RWPE1 (cell line): Measurements from ENCODE around the gene TENT4B.
"Not testable (repeated sequence)": the region's sequence is repeated elsewhere in the genome, so short reads cannot be mapped to it uniquely, and the experiment has no call there.

Experiments used
- CTCF ChIA-PET: fragments of 350-600 bp; sonication (Branson Sonifier 250); formaldehyde crosslinking; extraction: SDS; loops from one replicate; lab custom pipeline; 2021; lab: Yijun Ruan, JAX
- POLR2A ChIA-PET: fragments of 400-600 bp; formaldehyde crosslinking; extraction: SDS; loops from one replicate; lab custom pipeline; 2020; ENCODE audit warnings: antibody characterized with exemption; ENCODE audit not compliant: low non-redundant PET; lab: Yijun Ruan, JAX
- DNase-seq: peaks from one replicate; pipeline ENCODE4 v3.0.0; 2012; ENCODE audit warnings: low spot score
- H3K27ac ChIP-seq: fragments of 450-650 bp; 2 replicates; pipeline ENCODE4 v1.5.1; 2017
- TF ChIP-seq, protein P1 (sequence below): fragments of 450-650 bp; conservative IDR thresholded peaks from 2 replicates; pipeline ENCODE4 v1.5.1; 2017; ENCODE audit warnings: low read depth, mild to moderate bottlenecking

The TENT4B gene

DNA sequence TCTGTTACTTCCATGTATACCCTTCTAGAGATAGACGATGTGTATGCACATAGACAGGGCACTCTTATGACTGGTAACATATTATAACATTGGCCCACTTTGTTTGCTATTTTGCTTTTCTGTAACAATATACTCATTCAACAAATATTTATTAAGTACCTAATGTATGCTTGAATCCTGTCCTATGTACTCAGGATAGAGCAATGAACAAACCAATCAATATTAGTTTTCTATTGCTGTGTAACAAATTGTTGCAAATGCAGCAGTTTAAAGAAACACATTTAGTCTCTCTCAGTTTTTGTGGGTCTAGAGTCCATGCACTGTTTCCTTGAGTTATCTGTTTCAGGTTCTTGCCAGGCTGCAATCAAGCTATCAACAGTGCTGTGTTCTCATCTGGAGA is 29.7 kb upstream of the TENT4B start:
- CTCF ChIA-PET, result interaction anchor here (0.5 kb wide), 1 partner anchor 21 kb away, joined by 3 read pairs; no protein-coding TSS in a partner anchor
- TF ChIP-seq, protein P1, sequence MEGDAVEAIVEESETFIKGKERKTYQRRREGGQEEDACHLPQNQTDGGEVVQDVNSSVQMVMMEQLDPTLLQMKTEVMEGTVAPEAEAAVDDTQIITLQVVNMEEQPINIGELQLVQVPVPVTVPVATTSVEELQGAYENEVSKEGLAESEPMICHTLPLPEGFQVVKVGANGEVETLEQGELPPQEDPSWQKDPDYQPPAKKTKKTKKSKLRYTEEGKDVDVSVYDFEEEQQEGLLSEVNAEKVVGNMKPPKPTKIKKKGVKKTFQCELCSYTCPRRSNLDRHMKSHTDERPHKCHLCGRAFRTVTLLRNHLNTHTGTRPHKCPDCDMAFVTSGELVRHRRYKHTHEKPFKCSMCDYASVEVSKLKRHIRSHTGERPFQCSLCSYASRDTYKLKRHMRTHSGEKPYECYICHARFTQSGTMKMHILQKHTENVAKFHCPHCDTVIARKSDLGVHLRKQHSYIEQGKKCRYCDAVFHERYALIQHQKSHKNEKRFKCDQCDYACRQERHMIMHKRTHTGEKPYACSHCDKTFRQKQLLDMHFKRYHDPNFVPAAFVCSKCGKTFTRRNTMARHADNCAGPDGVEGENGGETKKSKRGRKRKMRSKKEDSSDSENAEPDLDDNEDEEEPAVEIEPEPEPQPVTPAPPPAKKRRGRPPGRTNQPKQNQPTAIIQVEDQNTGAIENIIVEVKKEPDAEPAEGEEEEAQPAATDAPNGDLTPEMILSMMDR, result no peak
- no peak overlapping the region for H3K27ac ChIP-seq
- no peak for DNase-seq
- POLR2A ChIA-PET, result no interaction called here

- no peak overlapping the region for H3K27ac ChIP-seq
- TF ChIP-seq, protein P1, result no peak
- POLR2A ChIA-PET, result no interaction called here
- no peak for DNase-seq
- CTCF ChIA-PET, result no interaction called here
Observed at GRCh38 chr16:50124769-50125168, 28.3 kb upstream of the TENT4B start.

- TF ChIP-seq, protein P1, result no peak
- CTCF ChIA-PET, result no interaction called here
- POLR2A ChIA-PET, result no interaction called here
Observed at GRCh38 chr16:50126183-50126582, 26.9 kb upstream of the TENT4B start.

GRCh38 chr16:50132571-50132970 is 20.5 kb upstream of the TENT4B start:
- POLR2A ChIA-PET, H3K27ac ChIP-seq, DNase-seq: not testable (repeated sequence)
- CTCF ChIA-PET, result interaction anchor here (0.7 kb wide), 1 partner anchor 54 kb away, joined by 4 read pairs; no protein-coding TSS in a partner anchor

More at GRCh38 chr16:50126183-50126582, 26.9 kb upstream of the TENT4B start:
- DNase-seq, result no peak
- H3K27ac ChIP-seq, result no peak overlapping the region

DNA sequence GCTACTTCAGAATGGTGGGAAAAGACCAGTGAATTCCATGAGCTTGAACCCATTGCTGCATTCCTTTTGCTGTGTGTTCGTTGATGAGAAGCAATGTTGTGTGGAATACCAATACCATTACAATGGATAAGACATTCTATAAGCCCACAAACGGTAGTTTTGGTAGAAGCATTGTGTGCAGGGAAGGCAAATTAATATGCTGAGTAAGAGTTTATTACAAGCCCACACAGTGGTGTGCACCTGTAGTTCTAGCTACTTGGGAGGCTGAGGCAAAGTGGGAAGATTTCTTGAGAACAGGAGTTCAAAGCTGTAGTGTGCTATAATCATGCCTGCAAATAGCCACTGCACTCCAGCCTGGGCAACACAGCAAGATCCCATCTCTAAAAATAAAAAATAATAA is 19.9 kb upstream of the TENT4B start:
- DNase-seq, result no peak
- CTCF ChIA-PET, result no interaction called here
- POLR2A ChIA-PET, result no interaction called here
- TF ChIP-seq, protein P1, result no peak
- H3K27ac ChIP-seq, result no peak overlapping the region

DNA sequence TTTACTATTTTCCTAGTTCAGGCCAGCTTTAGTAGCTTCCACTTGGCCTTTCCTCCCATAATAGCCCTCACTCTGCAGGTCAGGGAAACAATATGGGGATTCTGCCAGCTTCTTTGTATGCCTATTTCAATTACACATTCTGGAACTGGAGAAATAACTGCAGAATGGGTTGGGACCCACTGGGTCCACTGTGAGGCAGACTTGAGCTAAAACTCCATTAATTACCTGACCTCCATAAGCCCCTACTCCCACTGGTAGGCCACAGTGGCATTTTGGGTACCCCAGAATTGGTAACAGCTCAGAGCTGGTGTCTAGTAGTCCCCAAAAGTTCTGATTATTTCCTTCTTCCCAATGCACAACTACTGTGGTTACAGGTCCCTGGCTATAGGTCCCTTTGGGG is 16.7 kb upstream of the TENT4B start:
- POLR2A ChIA-PET, result no interaction called here
- DNase-seq, result no peak
- H3K27ac ChIP-seq, result no peak overlapping the region
- CTCF ChIA-PET, result no interaction called here
- TF ChIP-seq, protein P1, result no peak

GRCh38 chr16:50137268-50137667 is 15.8 kb upstream of the TENT4B start:
- POLR2A ChIA-PET, result no interaction called here
- TF ChIP-seq, protein P1, result no peak
- H3K27ac ChIP-seq, result no peak overlapping the region
- CTCF ChIA-PET, result no interaction called here
- no peak for DNase-seq
